NCI-H526 (cell line): Measurements from ENCODE around the gene SKOR1.
A peak's percentile ranks its signal among the peaks of the same experiment; 100 is the strongest.

ENCODE experiments used
- DNase-seq, 2 experiments: peaks; one replicate each; lab custom pipeline; 2025; lab: John Stamatoyannopoulos, UW

SKOR1 gene

DNA sequence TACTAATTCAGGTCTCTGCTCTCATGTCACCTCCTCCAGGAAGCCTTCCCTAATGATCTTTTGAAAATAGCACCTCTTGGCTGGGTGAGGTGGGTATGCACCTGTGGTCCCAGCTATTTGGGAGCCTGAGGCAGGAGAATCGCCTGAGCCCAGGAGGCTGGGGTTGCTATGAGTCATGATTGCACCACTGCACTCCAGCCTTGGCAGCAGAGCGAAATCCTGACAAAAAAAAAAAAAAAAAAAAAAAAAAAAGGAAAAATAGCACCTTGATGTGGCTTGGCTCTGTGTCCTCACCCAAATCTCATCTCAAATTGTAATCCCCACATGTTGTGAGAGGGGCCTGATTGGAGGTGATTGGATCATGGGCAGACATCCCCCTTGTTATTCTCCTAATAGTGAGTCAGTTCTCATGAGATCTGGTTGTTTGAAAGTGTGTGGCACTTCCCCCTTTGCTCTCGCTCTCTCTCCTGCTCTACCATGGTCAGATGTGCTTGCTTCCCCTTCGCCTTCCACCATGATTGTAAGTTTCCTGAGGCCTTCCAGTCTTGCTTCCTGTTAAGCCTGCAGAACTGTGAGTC lies 25.8 kb downstream of the SKOR1 start:
- DNase-seq: no peak

DNA sequence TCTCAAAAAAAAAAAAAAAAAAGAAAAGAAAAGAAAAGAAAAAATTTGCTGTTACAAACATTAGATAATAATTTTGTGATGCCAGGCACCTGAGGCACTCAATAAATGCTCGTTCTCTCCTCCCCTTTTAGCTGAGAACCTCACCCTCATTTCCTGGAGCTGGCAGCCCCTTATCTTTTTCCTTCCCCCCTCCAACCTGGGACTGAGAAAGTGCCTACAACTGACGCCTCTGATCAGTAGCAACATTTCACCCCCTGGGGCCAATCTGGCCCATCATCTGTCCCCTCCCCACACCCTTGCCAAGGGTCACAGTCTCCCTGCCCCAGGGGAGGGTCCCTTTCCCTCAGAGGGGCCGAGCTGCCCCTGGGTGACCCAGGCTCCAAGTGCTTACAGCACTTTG lies 27.1 kb downstream of the SKOR1 start:
- no peak for DNase-seq

DNA sequence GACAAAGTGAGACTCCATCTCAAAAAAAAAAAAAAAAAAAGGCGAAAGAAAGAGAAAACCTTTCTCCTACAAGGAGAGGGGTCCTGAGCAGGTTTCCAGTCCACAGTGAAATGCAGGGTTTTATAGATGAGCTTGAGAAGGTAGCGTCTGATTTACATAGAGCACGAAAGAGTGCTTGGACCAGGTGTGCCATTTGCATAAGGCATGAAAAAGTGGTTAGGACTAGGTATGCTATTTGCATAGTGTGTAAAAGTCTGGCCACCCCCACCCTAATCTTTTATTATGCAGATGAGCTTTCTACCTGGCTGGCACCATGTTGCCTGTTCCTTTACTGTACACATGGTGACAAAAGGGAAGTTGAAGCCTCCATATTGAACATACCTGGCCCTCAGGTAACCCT lies 28.1 kb downstream of the SKOR1 start:
- DNase-seq: peak; percentile 98

DNA sequence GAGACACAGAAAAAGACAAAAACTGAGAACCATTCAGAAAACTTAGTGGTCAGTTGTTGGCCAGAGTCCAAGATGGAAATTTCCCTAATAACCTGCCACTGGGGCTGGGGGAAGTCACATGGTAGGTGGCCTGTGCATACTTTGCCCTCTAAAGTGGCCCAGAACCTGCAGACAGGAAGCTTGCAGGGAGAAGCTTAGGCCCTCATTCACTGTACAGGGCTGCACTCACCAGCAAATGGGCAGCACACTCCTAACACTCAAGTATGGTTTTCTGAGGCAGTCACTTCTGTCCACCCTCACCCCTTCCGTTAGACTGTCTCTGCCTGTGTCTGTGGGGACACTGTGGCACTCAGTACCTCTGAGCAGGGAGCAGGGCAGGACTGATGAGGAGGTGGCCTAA lies 29.0 kb downstream of the SKOR1 start:
- DNase-seq: no peak

DNA sequence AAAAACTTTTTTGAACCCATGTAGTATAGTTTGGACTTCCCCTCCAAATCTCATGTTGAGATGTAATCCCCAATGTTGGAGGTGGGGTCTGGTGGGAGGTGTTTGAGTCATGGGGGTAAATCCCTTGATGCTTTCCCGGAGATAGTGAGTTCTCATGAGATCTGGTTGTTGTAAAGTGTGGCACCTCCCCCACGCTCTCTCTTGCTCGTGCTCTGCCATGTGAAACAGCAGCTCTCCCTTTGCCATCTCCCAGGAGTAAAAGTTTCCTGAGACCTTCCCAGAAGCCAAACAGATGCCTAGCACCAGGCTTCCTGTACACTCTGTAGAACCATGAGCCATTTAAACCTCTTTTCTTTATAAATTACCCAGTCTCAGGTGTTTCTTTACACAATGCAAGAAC lies 30.5 kb downstream of the SKOR1 start:
- DNase-seq: peak in 1 of 2 experiments; percentile 56

DNA sequence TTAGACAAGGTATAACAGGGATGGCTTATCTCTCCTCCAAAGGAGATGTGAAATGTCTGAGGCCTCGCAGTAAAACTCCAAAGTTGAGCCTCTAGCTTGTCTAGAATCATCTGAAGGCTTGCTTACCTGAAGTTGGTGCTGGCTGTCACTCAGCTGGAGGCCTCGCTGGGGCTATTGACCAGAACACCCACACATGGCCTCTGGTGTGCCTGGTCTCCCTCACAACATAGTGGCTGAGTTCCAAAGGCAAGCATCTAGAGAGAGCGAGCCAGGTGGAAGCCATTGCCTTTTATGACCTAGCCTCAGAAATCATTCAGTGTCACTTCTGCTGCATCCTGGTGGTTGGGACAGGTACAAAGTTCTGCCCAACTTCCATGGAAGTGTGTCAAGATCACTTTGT lies 31.9 kb downstream of the SKOR1 start:
- no peak for DNase-seq

DNA sequence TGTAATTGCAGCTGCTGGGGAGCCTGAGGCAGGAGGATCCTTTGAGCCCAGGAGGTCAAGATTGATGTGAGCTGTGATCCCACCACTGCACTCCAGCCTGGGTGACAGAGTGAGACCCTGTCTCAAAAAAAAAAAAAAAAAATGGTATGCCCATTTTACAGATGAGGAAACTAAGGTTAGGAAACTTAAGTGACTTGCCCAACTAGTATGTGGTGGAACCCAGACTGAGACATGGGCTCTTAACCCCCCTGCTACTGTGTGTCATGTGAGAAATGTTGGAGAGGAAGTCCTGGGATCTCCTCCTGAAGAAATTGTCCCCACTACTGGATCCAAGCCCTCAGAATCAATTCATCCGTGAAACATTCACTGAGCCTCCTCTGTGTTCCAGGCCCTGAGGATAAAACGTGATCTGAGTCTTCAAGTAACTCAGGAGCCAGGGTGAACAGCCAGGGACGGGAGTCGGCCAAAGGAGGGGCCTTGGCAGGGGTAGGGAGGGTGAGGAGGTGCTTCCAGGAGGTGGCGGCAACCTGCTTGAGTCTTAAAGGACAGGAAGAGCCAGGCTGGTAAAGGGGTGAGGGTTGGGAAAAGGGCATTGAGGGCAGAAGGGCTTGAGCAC lies 34.1 kb downstream of the SKOR1 start:
- no peak for DNase-seq

DNA sequence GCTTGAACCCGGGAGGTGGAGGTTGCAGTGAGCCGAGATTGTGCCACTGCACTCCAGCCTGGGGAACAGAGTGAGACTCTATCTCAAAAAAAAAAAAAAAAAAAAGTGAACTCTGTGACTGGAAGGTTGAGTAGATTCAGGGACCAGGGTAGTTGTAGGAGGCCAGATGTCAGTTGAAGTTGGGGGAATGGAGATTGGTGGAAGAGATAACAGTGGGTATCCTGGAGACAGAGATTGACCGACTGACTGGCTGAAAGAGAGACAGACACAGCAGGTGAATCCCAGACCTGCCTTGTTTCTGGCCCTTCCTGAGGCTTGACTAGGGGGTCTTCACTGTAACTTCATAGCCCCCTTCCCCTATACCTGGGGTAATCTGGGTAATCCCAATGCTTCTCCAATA lies 36.7 kb downstream of the SKOR1 start:
- no peak for DNase-seq

DNA sequence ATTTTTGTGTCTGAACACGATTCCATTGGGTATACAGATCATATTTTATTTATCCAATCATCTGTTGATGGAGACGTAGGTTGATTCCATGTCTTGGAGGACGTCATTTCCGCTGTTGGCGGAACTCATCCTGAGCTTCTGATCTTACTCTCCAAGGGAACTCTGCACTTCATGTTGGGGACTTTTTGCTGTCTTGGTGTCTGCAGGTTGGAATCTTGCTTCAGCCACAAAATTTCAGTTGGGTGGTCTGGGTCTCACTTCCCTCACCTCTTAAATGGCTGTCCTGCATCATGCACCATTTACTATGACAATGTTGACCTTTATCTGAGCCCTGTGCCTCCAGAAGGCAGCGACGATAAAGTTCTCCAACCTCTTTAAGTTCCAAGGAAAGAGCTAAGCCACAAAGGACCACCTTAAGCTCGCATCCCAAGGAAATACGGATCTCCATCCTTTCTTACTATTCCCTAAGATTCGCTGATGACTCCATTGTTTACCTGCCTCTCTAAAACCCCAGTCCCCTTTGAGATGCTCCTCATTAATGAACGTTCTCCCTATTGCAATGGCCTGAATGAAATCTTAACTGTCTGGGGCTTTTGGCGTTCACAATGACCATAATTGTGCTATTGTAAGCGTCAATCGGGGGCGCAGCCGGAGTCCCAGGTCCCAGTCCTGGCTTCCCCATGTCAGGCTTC lies 37.6 kb downstream of the SKOR1 start:
- no peak for DNase-seq

DNA sequence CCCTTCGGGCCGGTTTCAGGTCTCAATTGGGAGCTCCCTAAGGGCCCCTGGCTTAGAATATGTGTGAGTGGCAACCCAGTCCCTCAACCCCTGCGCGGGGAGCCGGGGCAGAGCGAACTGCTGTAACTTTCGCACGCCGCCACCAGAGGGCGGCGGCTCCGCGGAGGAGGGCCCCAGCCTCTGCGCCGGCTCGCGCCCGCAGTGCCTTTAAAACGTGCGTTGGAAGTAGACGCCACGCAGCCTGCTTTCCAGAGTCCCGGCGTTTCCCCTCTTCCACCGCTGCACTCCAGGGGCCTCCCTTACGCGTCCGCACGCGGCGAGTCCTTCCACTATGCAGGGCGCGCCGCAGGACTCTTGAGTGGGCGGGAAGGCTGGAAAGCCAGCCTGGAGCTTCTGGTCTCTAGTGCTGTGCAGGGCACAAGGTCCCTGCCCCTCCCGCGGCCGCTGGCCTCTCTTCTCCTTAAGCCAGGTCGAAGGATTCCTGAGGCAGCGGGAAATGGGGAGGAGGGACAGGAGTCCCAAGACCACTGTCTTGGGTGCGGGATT lies 38.2 kb downstream of the SKOR1 start:
- peak; percentile 68 to 92 for DNase-seq

DNA sequence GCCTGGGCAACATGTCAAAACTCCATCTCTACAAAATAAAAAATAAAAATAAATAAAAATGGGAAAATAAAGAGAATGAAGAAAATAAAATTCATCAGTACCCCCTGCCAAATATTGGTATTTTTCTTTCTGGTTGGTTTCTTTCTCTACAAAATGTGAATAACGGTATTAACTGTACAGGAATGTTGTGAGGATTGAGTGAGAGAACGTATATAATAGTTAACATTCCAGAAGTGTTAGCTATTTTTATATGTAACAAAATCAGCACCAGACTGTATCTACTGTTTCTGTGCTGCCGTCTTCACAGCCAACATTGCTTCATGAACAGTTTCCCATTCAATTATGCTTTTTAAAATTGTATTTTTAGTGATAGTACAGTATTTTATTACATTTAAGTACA lies 40.0 kb downstream of the SKOR1 start:
- DNase-seq: no peak

DNA sequence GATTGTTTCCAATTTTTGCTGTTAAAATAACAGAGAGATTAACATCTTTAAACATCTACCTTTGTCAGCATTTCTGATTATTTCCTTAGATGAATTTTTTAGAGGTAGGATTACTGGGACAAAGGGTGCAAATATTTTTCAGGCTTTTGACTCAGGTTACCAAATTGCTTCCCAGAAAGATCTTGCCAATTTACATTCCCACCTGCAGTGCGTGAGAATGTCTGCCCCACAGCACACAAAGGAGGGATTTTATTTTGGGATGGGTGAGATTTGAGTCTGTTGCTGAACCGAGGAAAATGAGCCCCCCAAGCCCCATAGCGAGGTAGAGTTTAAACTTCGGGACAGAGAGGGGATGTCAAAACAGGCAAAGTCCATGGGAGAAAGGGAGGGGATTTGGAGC lies 40.5 kb downstream of the SKOR1 start:
- DNase-seq: no peak

DNA sequence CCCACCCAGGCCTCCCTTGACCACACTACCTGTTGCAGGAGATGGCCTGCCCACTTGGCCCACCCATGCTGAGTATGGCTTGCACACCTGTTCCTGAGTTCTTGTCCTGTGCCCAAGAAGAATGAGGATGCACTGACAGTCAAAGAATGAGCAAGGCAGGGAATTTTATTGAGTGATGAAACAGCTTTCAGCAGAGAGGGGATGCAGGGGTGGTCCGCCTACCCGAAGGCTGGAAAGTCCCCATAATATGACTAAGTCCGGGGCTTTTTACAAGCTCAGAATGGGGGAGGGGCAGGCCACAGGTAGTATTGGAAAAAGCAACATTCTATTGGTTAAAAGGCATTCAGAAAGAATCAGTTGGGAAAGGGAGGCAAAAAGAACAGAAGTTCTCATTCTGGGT lies 44.4 kb downstream of the SKOR1 start:
- no peak for DNase-seq

DNA sequence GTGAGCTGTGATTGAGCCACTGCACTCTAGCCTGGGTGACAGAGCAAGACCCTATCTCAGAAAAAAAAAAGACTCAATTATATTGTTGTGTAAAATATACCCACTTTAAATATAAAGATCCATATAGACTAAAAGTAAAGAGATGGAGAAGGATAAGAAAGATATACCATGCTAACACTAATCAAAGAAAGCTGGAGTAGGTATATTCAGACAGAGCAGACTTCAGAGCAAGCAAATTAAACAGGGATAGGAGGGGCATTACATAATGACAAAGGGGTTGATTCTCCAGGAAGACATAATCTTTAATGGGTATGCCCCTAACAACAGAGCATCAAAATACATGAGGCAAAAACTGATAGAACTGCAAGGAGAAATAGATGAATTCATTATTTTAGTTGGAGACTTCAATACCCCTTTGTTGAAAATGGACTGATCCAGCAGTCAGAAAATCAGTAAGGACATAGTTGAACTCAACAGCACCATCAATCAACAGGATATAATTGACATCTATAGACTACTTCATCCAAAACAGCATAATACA lies 45.6 kb downstream of the SKOR1 start:
- DNase-seq: no peak

DNA sequence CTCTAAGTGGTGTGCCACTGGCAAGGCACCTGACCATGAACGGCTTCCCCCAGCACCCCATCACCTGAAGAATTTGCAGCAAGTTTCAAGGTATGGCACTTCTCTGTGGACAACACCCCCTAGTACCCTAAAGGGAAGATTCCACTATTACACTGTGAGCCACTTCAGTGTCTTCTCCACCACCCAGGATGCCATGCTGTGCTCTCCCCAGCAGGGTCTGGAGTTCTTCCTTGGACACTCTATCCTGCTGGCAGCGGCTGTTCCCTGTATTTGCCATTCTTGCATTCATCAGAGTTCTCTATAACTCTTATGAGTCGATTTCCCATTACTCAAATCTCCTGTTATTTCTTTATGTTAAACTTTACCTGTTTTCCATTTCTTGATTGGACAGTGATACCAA lies 48.5 kb downstream of the SKOR1 start:
- no peak for DNase-seq

DNA sequence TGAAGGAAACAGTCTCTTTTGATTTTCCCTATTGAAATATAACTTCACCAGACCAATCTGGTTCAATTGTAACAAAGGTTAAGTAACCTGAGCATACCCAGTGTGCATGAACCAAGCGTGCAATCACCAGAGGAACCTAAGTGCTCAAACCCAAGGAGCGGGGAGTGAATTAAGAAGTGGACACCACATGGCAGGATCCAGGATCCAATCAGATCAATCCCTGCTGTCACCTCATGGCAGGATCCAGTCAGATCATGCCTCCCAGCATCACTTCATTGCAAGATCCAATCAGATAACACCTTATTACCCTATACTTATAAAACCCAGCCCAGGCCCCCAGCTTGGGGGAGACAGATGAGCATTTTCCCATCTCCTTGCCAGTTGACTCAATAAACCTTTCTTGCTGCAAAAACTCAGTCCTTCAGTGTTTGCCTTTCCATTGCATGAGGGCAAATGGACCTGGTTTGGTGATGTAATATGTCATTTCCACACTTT lies 53.5 kb downstream of the SKOR1 start:
- no peak for DNase-seq

DNA sequence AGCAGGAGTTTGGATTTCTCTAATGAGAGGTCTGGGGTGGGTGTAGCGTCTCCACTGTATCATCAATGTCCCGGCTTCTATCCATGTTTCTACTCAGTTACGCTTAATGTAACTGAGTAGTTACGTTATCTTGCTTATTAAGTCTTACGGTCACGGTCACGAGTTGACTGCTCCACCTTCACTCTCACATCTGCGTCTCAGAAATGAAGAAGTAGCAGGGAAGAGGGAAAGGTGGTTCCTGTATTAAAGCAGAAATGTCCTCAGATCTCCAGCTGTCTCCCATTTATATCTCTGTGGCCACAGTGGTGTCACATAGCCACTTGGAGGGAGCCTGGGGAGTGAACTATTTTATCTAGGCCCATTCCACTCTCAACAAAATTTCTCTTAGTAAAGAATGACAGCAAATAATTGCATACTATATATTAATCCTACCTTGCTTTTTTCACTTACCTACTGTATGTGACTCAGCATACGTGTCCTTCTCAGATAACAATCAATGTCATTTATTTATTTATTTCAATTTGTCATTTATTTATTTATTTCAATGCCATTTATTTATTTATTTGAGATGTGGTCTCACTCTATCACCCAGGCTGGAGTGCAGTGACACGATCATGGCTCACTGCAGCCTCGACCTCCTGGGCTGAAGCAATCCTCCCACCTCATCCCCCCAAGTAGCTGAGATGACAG lies 54.3 kb downstream of the SKOR1 start:
- no peak for DNase-seq

DNA sequence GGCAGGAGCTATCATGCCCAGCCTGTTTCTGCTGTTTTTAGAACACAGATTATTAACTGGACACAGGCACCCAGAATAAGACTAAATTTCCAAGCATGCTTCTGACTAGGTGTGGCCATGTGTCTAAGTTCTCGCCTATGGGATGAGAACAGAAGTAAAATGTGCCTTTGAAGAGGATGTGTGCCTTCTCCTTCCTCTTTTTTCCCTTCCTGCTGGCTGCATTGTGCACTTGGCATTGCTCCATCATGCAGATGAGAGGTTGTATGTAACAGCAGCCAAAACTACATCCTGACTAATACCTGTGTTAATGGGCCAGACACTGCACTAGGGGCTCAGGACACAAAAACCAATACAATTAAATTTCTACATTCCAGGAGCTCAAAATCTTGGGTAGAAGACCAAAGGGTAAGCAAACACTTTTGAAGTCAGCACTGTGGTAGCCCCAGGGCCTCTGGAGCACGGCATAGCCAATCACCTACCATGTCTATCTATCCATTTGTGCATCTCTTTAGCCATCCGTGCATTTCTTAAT lies 55.4 kb downstream of the SKOR1 start:
- DNase-seq: no peak

DNA sequence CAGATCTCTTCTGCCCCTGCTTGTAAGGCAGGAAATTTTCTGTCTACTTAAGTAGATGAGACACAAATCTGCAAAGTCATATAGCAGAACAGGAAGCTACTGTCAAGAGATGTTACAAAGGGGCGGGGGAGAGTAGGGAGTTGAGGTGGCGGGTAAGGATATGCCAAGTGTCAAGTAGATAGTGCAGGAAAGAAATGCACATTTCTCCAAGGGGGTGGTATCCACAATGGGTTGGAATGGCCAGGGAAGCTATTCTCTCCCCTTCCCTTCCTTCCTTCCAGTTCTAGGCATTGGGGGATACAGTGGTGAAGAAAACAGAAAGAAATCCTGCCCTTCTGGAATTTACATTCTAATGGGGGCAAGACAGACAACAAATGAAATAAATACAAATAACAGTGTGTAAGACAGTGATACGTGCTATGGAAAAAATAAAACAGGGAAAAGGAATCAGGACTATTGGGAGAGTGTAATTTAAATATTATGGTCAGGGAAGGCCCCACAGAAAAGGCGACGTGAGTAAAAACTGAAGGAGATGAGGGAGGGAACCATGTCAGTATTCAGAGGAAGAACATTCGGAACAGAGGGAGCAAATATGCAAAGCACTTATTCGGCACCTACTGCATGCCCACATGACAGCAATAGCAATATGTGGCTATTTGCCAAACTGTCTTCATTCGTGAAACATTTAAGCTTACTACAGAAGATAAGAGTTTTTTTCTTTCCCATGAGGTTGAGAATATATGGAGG lies 57.4 kb downstream of the SKOR1 start:
- DNase-seq: no peak

DNA sequence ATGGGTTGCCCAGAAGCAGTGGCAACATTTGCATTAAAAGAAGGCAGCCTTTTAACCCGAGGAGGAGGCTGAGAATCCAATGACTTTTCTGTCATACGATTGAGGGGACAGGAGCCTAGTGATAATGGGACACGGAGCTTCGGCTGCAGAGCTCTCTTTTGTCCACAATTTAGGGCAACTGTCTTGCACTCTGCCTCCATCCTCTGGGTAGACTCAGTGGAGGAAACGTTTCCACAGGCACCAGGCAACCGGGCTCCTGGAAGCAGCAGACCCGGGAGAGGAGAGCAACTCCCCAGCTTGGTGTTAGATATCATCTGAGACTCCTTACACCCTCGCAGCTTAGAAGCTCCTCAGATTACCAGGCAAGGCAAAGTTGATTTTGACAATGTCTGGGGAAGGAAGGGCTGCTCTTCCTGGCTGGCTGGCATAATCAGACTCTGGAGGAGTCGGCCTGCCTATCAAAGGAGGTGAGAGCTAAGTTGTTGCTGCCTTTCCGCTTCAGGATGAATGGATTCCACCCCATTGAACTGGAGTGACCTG lies 58.0 kb downstream of the SKOR1 start:
- no peak for DNase-seq

DNA sequence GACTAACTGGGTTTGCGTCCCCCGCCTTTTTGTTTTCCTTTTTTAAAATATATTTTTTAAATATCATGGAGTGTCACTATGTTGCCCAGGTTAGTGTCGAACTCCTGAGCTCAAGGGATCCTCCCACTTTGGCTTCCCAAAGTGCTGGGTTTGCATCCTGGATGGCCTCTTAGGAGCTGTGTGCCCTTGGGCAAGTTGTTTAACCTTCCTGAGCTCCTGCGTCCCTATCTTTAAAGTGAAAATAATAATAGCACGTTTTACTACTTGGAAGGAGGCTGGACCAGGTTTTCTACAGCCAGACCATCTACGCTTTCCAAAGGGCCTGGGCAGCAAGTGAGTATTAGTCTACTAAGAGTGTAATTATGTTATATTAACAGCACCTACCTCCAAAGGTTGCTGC lies 58.7 kb downstream of the SKOR1 start:
- DNase-seq: no peak
